Measurements from ENCODE around the gene ARFGAP1.

Gene ARFGAP1

DNA sequence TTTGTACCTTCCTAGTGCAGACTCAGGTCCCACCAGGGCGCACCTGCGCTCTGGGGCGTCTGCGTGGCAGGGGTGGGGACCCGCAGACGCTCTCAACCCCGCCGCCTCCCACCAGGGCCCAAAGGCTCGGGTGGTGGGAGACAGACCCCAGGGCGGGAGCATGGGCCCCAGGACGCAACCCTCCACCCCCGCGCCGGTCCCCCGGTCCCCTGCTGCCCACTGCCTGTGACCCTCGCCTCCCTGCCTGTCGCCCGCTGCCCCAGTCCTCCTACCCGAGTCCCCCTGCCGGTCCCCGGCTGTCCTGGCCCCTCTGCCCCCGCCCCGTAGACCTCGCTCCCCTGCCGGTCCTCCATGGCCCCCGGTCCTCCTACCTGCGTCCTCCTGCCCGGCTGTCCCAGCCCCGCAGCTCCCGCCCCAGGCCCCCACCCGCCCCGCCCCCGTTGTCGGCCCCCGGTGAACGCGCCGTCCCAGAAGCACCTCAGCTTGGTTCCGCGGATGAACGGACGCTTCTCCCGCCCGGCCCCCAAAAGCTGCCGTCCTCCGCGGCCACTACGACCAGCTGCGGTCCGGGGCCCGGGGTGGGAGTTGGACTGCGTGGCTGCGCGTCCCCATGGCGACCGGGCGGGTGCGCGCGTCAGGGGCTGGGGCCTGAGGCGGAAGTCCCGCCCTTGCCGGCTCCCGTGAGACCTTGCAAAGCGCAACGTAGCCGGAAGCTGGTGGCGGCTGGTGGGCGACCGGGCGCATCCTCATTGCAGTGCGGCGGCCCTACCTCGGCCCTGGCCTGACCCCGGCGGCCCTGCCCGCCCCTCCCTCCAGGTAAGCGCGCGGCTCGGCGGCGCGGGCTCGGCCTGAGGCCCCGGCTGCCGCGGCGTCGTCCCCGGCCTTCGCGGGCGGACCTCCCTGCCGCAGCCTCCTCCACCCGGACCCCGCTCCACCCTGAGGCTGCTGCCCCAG, at the start of gene ARFGAP1:
Gene ARFGAP1, plus strand, starts transcription at position 709 of the 954 bp plus-strand sequence. CDS start 2,768 bp downstream, outside the sequence.
- peak; percentile 66 for DNase-seq

DNA sequence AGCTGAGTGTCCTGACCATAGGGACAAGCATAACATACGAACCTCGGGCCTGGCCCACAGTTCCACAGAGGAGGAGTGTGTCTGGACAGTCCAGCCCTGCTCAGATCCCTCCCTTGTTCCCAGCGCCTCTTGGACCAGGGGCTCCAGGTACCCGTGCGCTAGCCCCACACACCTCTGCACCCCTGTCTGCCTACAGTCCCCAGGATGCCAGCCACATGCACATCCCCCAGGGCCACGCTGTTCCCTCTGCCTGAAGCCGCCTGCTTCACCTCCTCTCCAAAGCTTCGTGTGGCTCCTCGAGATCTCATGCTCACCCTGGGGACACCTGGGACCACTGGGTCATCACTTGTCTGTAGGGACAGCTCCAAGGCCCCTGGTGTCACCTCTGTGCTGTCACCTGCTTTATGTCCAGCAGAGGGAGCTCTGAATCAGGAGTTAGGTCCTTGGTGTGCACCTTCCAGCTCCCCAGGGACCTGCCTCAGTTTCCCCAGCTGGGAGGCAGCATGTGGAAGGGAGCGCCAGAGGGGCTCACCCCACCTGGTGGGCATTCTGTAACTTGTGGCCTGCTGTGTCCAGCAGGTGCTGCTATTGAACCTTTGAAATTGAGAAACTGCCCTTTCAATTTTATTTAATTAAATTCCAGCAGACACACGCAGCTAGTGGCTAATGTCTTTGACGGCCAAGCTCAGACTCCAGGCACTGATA, 49.3 kb upstream of the ARFGAP1 start:
- peak; percentile 14 for DNase-seq

DNA sequence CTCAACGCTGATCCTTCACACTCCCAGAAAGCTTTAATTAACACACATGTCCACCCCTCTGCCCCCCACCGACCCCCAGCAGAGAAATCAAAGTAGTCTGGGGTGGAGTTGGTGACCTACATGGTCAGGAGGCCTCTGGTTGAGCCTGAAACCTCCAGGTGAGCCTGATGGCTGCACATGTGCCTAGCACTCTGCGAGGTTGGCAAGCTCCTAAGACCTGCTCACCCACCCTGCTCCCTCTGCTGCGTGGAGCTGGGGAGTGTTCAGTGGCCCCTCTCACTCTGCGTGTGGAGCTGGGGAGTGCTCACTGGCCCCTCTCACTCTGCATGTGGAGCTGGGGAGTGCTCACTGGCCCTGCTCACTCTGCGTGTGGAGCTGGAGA, 48.8 kb upstream of the ARFGAP1 start:
- no peak for DNase-seq

DNA sequence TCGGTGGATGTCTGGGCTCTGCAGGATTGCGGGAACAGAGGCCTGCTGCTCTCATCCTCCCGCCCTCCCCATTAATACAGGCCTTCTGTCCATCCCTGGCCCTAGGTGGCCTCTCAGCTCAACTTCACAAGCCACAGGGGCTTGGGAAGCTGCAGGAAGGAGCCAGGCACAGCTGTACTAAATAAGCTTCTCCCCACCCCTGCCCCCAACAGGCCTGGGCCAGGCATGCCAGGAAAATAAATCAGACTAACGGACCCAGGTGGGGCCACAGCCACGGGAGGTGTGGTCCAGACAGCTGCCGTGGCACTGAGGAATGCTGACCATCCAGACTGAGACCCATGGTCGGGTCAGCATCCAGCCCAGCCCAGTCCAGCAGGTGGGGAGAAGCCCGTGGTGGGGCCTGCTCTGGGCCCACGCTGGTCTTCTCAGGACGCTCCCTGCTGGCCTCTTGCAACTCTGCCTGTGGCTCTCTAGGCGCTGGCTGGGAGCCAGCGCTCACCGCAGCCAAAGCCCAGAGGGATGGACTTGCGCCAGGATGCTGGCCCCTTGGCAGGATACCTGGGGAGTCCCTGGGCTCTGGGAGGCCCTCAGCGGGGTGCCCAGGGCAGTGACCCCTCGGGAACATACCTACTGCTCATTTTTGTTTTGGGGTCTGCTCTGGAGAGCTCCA, 48.1 kb upstream of the ARFGAP1 start:
- DNase-seq = no peak

DNA sequence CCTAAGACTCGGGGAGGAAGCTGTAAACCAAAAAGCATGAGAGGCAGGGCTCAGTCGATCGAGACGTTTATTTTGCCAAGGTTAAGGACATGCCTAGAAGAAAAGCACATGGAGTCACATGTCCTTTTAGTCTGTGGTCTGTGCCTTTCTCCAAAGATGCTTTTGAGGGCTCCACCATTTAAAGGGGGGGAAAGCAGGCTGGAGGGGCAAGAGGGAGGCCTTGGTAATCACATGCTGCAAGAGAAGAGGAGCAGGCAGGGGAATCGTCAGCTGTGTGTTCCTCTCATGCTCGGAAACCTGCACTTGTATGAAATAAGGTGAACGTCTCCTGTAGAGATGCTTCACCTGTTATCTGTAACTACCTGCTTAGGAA, 47.5 kb upstream of the ARFGAP1 start:
- DNase-seq = no peak

DNA sequence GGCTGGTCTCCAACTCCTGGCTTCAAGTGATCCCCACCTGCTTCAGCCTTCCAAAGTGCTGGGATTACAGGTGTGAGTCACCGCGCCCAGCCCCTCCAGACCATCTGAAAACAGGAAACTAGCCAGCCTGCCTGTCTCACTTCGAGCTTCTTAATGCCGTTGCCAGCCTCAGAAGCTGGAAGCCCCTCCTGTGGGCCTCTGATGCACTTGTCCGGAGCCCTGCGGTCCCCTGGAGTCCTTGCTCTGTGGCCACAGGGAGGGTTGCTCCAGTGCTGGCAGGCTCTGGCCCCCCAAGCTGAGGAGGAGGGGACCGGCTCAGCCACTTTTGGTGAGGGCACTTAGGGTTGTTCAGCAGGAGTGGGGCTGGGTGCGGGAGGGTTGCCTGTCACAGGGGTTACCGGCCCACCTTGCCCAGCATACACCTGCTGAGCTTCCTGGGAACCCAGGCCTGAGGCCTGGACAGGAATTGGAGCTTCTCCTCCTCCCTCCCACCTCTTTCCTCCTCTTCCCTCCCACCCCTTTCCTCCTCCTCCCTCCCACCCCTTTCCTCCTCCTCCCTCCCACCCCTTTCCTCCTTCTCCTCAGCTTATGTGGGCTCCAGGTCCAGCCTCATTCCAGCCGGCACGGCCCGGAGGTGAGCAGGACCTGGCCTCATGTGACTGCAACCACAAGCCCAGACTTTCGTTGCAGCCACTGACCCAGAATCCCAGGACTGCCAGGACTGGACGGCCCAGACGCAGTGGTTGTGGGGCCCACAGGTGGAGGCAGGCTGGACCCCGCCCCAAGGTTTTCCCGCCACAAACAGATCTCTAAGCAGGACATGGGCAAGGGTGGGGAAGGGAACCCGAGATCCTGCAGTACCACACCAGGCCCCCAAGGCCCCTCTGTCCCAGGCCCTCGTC, 46.3 kb upstream of the ARFGAP1 start:
- no peak for DNase-seq

DNA sequence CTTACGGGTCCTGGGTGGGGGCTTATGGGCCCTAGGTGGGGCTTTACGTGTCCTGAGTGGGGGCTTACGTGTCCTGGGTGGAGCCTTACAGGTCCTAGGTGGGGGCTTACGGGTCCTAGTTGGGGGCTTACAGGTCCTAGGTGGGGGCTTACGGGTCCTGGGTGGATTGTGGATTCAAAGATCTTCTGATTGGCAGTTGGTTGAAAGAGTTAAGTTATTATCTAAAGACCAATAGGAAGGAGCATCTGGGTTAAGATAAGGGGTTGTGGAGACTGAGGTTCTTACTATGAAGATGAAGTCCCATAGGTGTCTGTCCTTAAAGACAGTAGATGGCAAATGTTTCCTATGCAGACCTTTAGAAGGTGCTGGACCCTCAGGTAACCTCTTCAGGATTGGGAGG, 45.4 kb upstream of the ARFGAP1 start:
- no peak for DNase-seq

DNA sequence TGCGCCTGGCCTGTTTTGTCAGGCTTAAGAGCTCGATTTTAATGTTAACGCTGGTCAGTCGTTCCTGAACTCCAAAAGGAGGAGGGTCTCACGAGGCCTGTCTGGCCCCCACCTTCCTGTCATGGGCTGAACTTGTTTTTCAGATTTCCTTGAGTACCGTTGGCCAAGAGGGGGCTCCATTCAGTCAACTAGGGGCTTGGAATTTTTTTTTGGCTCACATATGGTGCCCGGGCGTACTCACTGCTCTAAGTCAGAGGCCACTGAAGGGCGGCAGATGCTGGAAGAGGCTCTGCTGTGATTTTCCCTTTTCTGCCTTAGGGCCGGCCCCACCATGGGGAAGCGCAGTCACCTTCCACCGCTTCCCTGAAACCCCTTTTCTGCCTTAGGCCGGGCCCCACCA, 43.8 kb upstream of the ARFGAP1 start:
- no peak for DNase-seq

DNA sequence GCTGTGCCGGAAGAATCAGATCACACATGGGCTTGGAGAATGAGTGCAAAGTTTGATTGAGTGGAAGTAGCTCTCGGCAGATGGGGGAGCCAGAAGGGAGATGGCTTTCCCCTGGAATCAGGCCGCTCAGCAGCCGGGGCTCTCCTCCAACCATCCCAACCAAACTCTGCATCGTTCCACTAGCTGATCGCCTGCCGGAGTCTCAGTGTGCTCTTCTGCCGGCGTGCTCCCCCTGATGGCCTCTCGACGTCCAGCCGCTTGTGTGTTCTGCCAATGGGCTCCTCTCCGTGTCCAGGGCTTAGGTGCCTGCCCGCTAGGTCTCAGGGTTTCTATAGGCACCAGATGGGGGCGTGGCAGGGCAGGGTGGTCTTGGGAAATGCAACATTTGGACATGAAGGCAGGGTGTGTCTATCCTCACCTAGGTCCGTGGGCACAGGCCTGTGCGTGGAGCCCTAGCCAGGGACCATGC, 41.8 kb upstream of the ARFGAP1 start:
- DNase-seq = no peak

DNA sequence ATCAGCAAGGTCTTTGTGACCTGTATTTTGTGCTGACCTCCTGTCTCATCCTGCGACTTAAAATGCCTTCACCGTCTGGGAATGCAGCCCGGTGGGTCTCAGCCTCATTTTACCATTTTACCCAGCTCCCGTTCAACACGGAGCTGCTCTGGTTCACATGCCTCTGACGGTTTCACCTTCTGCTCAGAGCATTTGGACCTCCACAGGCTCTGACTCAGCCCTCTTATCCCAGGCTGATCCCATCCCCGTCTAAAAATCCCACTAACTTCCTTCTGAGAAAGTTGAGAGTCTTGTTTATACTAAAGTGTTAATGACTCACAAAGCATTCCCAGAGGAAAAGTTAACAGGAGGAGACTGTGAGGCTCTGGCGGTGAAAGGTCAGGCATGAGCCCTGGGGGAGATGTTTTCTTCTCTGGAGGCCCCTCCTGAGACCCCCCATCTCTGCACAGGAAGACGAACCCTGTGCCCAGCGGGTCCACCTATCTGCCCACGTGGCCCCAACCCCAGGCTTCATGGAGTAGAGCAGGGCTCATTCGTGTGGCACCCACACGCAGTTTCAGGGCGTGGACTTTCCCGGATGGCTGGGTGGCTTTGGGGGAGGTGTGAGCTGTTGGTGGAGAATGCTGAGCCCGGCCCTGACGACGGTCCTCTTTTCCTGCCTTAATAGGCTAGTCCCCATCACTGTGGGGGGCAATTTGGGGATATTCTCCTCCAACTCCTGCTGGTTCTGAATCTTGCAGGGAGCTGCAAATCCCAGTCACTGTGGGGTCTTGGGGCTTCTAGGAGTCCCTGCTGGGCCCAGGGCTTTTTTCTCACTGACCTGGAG, 40.2 kb upstream of the ARFGAP1 start:
- DNase-seq = no peak

DNA sequence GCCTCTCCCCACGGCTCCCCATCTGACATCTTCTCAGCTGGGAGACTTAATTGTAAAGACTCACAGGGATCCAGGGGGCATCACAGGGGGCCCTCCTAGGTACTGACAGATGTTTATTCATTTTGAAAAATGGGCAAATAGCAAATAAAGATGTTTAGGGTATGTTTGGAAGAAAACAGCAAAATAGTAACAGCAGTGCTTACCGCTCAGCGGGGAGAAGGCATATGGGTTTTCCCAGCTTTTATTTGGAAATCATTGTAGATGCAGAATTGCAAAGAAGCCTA, 39.6 kb upstream of the ARFGAP1 start:
- no peak for DNase-seq

DNA sequence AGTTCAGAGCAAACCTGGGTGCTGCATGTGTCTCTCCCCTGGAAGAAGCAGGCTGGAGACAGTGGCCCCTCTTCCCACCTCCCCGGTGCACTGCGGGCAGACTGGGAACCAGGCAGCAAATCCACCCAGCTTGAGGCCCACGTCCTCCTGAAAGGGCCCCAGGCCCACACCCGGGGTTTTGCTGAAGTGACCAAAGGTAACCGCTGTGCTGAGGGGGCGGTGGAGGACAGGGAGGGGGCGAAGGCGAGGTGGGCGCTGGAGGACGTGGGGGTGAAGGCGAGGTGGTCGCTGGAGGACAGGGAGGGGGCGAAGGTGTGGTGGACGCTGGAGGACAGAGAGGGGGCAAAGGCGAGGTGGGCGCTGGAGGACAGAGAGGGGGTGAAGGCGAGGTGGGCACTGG, 38.7 kb upstream of the ARFGAP1 start:
- no peak for DNase-seq

DNA sequence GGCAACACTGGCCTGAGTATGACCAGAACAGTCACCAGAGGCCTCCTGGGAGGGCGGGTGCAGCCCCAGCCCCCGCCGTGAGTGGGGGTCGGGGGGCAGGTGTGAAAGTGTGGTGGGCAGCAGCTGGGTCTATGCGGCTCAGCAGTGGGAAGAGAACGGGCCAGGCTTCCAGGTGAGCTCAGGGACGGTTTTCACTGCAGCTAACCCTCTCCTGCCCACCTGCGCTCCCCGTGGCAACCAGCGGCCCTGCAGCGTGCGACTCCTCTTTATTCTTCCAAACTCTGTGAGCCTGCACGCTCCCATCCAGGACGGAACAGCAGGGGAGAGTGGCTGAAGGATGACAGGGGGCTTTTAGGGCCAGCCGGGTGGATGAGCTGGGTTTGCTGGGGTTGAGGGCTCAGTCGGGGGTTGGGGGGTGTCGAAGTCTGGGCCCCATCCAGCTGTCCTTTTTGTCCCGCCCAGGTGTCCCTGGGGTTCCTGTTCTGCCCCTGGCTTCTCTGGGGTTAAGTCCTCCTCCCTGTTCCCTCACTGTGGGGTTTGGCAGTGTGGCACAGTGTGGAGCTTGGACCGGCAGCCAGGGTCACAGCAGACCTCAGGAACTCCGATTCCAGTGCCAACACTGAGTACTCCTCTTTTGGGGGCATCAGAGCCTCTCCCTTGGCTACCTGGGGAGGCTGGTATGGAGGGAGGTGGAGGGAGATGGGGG, 37.8 kb upstream of the ARFGAP1 start:
- DNase-seq = no peak

DNA sequence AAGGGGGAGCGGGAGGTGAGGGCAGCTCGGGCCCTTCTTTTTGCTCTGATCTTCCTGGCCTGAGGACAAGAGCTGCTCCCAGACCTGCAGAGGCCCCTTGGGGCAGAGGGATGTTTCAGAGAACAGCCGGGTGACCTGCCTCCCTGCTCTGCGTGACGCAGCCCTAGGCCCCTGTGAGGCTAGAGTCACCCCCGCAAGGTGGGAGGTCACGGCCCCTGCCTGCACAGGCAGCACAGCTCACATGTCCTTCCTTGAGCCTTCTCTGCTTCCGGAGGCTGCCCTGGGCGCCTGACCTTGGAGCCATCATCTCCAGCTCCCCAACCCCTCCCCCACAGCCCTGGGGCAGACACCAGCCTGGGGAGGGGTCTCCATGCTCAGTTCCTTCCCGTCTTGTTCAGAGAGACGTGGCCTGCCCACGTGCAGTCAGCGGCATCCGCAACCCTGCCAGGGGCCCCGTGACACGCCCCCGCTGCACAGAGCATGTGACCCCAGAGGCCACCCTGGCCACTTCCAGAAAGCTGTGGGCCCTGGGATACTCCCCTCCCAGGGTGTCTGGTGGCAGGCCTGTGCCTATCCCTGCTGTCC, 37.1 kb upstream of the ARFGAP1 start, which contains the start of gene BIRC7:
Gene BIRC7, plus strand, starts transcription at position 507 of the 585 bp plus-strand sequence. CDS start 192 bp downstream, outside the sequence.
- DNase-seq = no peak

DNA sequence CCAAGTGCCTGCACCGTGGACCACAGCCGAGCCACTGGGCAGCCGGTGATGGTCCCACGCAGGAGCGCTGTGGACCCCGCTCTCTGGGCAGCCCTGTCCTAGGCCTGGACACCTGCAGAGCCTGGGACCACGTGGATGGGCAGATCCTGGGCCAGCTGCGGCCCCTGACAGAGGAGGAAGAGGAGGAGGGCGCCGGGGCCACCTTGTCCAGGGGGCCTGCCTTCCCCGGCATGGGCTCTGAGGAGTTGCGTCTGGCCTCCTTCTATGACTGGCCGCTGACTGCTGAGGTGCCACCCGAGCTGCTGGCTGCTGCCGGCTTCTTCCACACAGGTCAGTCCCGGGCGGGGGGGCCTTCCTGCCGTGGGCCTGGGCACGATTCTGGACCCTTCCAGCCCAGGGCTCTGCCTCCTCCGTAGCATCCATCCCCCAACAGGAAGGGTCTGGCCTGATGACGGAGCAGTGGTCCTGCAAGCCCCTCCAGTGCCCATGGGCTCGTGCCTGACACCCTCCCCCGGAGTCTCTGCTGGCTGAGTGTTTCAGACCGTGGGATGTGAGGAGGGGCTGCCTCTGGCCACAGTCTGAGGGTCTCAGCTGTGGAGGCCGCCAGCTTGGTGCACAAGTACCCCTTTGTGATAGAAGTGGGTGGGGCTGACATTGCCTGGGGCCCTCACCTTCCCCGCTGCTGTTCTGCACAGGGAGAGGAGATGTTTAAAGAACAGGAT, 36.3 kb upstream of the ARFGAP1 start:
- DNase-seq = no peak

DNA sequence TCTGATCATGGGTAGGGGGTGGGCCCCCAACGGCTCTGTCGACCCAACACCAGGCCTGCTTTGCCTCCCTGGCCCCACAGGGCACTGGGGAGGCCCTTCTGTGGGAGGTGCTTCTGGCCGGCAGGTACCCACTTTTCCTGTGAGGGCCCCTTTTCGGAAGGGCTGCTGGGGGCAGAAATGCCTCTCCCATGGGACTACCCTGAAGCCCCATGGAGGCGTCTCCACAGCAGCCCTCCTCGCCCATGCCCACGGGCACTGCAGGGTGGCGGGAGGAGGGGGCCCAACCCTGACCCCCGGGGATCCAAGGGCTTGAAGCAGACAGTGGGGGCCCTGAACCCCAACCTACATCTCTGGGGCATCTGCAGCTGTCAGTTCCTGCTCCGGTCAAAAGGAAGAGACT, 34.6 kb upstream of the ARFGAP1 start:
- no peak for DNase-seq

DNA sequence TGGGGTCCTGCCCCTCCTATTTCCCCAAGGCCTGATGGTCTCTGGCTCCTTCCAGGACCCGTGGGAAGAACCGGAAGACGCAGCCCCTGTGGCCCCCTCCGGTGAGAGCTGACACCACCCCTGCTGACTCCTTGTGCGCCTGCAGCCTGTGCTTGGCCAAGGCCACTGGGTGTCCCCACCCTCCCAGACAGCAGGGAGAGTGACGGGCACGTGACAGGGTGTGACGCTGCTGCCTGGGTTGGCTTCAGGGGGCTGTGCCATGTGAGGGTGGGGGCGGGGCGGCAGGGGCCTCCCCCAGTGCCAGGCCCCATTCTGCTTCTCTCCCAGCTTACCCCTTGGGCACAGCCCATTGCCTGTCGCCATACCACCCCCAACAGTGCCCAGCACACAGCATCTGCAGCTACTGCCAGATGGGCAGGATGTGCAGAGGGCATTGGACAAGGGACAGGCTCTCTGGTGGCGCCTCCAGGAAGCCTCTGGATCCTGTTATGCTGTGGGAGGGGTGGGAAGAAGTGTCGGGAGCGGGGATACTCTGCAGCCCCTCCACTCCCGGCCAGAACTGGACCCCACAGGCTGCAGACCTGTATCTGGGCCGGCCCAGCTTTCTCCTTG, 34.0 kb upstream of the ARFGAP1 start:
- no peak for DNase-seq

DNA sequence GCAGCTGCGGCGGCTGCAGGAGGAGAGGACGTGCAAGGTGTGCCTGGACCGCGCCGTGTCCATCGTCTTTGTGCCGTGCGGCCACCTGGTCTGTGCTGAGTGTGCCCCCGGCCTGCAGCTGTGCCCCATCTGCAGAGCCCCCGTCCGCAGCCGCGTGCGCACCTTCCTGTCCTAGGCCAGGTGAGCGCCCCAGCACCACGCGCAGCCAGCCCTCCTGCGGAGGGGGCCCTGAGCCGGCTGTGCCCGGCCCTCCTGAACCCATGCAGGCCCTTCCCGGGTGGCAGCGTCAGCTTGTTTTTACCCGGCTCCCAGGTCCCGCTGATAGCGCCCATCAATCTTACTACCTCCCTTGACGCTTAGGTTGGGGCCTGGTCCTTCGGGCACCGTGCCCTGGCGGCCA, 33.2 kb upstream of the ARFGAP1 start:
- DNase-seq = no peak

DNA sequence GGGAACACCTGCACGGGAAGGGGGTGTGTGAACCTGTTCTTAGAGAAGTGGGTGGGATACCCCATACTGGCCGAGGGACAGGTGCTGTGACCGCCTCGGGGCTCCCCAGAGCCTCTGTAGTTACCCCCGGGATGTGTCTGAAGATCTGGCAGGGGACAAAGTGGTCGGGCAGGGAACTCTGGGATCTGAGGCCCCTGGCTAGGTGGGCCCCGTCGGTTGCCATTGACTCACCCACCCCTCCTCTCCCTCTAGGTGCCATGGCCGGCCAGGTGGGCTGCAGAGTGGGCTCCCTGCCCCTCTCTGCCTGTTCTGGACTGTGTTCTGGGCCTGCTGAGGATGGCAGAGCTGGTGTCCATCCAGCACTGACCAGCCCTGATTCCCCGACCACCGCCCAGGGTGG, 32.6 kb upstream of the ARFGAP1 start:
- DNase-seq = no peak

Data from MV-4-11 (cell line).